Kidney glomerular epithelial cell (primary cell): ENCODE measurements around the gene LRP2BP.
"Not testable (repeated sequence)": the region's sequence is repeated elsewhere in the genome, so short reads cannot be mapped to it uniquely, and the experiment has no call there.

Experiments used
- DNase-seq: peaks from one replicate; lab custom pipeline; 2025; lab: John Stamatoyannopoulos, UW

The LRP2BP gene

DNA sequence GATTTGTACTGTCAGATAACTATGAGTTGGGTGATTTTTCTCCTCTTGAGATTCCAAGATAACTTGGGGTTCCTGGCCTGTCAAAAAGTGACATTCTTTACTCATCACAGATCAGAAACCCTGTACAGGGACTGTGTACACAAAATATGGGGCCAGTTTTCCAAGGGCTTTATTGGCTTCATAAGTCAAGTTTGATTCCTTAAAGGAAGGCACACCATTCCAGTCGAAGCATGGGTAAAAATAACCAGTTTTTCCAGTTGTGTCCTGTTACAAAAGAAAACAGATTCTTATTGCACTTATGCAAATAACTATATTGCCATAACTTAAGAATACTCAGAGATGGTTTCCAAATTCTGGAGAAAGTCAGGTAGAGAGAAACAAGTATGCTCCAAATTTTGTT lies 70.0 kb downstream of the LRP2BP start:
- DNase-seq = not testable (repeated sequence)

DNA sequence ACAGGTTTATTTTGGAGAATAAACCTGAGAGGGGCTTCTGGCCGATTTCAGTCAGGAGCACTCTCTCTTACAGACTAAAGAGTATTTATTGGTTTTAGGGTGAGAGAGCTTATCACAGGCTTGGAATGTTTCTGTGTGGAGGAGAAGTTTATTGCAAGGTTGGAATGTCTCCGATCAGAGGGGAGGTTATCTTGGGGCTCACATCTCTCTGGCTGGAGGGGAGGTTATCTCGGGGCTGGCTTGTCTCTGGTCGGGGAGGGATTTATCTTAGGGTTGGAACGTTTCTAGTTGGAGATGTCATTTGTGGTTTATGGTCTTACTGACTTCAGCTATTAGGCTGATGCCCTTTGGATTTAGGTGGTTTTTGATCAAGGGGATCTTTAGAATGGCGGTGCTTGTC lies 71.4 kb downstream of the LRP2BP start:
- not testable (repeated sequence) for DNase-seq

DNA sequence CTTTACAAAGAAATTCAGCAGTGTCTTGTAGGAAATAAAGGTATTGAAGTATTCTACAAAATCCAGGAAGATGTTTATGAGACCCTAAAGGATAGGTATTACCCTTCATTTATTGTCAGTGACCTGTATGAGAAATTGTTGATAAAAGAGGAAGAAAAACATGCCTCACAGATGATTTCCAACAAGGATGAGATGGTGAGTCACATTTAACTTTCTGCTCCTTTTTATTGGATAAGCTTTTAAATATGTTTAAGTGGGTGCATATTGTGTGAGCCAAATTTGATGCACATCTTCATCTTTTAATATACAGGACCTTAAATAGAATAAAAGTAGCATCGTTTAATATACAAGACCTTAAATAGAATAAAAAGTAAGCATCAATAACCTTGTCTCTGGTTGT lies 72.1 kb downstream of the LRP2BP start:
- no peak for DNase-seq

DNA sequence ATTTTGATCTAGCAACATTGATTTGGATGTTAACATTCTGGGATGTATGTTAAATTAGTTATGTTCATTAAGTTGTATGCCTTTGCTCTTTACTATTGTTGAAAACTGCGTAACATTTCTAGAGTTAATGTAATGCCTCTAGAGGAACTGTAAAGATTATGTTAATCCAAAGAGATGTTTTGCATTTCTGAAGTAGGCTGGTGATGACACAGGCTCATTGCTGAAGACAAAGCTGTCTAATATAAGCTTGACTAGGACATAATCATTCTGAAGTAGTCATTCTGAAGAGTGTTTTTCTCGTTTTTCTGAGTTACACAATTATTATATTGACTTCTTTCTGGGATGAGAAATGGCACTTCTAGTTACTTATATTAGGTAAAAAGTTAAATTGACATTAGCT lies 72.9 kb downstream of the LRP2BP start:
- no peak for DNase-seq

DNA sequence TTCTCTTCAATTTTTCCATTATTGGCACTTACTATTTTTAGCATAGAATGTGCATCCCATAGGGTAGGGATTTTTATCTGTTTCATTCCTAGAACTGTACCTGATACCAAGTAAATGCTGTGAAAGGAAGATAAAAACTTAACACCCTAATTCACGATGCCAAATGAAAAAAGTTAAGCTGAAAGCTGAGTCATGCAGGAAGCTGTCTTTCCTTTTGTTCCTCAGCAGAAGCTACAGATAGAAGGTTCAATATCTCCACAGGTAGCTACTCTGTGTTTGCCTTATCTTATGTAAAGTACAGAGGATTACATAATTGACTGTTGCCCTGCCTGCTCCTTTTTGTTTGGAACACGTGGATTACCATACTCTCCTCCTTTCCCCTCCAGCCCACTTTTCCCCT lies 77.0 kb downstream of the LRP2BP start:
- DNase-seq = no peak

DNA sequence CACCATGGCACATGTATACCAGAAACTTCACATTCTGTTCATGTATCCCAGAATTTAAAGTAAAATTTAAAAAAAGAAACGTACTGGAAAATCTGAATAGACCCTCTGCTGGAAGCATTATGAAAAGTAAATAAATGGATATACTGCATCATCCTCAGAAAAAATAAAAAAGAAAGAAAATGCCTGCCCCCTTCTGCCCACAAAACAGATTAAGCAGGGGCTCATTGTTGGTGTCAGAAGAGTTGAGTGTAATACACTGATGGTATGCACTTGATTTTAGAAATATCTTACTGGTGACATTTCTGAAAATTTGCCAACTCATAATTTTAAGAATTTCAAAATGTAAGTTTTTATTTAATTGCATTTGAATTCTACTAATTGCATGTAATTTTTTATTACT lies 77.8 kb downstream of the LRP2BP start:
- no peak for DNase-seq

DNA sequence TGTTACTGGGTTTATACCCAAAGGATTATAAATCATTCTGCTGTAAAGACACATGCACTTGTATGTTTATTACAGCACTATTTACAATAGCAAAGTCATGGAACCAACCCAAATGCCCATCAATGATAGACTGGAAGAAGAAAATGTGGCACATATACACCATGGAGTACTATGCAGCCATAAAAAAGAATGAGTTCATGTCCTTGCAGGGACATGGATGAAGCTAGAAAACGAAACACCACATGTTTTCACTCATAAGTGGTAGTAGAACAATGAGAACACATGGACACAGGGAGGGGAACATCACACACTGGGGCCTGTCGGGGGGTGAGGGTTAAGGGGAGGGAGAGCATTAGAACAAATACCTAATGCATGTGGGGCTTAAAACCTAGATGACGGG lies 78.3 kb downstream of the LRP2BP start:
- not testable (repeated sequence) for DNase-seq
